Chondrocyte (in vitro differentiated cells): Measurements from ENCODE around the gene RBPMS2. TPM values are rescaled to one million over a fixed set of nuclear protein-coding genes. Genes with fewer than 3 reads are reported as not detected.

ENCODE experiments used
- DNase-seq: peaks from one replicate; pipeline ENCODE4 v3.0.0; 2021; ENCODE audit warnings: mixed read lengths, low spot score
- H3K27ac Mint-ChIP-seq: one replicate; pipeline ENCODE4 v1.8.0; 2021; ENCODE audit warnings: mild to moderate bottlenecking, moderate library complexity, mixed read lengths; ENCODE audit not compliant: unreplicated experiment
- H3K27me3 Mint-ChIP-seq: 2 replicates; pipeline ENCODE4 v1.8.0; 2021; ENCODE audit warnings: low read depth, mixed read lengths
- H3K36me3 Mint-ChIP-seq: 2 replicates; pipeline ENCODE4 v1.8.0; 2021; ENCODE audit warnings: low read depth, mixed read lengths
- H3K4me1 Mint-ChIP-seq: 2 replicates; pipeline ENCODE4 v1.8.0; 2021; ENCODE audit warnings: low read depth, mild to moderate bottlenecking, mixed read lengths
- H3K4me3 Mint-ChIP-seq: one replicate; pipeline ENCODE4 v1.8.0; 2021; ENCODE audit warnings: mild to moderate bottlenecking, moderate library complexity, mixed read lengths; ENCODE audit not compliant: unreplicated experiment
- H3K9me3 Mint-ChIP-seq: 2 replicates; pipeline ENCODE4 v1.8.0; 2021; ENCODE audit warnings: low read depth, mixed read lengths
- total RNA-seq: library from RNA; stranded (reverse); gene quantifications from 3 replicates; pipeline ENCODE4 v1.2.1, GENCODE V29; 2021
- TF ChIP-seq, protein P1 (sequence below): fragments of 200-600 bp; sonication (generic); IDR thresholded peaks from 2 replicates; pipeline ENCODE4 v1.5.0; 2021; ENCODE audit warnings: antibody characterized with exemption, mild to moderate bottlenecking, moderate library complexity

The RBPMS2 gene
- total RNA-seq, 1 donor from 2014 or later, result 4.7 TPM

DNA sequence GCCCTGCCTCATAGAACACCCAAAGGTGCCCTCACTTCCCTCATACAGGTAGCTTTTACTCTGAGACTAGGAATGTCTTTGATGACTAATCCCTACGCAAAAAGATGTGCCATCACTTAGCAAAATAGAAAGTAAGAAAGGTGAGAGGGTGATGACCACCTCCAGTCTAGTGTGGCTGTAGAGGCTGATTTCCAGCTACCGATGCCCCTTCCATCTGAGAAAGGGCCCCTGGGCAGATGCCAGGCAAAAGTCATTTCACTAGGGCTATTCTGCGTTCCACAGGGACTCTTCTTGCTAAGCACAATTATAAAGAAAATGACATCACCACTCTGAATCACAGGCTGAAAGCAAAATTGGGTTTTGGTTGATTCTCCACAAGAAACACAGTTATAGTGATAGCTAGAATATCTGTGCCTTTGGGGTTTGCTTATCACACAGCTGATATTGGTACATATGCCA, 77.4 kb downstream of the RBPMS2 start:
- Mint-ChIP-seq H3K36me3 (peaks cover 4% of the 10 kb centered on the region), H3K4me3 (no peak overlapping the region), H3K27ac (peak overlapping the region; percentile 91), H3K4me1 (peaks cover 70% of the 10 kb centered on the region), H3K27me3 (no peaks in the 10 kb centered on the region), H3K9me3 (no peaks in the 10 kb centered on the region)
- TF ChIP-seq, protein P1, sequence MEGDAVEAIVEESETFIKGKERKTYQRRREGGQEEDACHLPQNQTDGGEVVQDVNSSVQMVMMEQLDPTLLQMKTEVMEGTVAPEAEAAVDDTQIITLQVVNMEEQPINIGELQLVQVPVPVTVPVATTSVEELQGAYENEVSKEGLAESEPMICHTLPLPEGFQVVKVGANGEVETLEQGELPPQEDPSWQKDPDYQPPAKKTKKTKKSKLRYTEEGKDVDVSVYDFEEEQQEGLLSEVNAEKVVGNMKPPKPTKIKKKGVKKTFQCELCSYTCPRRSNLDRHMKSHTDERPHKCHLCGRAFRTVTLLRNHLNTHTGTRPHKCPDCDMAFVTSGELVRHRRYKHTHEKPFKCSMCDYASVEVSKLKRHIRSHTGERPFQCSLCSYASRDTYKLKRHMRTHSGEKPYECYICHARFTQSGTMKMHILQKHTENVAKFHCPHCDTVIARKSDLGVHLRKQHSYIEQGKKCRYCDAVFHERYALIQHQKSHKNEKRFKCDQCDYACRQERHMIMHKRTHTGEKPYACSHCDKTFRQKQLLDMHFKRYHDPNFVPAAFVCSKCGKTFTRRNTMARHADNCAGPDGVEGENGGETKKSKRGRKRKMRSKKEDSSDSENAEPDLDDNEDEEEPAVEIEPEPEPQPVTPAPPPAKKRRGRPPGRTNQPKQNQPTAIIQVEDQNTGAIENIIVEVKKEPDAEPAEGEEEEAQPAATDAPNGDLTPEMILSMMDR, result no peak
- no peak for DNase-seq

DNA sequence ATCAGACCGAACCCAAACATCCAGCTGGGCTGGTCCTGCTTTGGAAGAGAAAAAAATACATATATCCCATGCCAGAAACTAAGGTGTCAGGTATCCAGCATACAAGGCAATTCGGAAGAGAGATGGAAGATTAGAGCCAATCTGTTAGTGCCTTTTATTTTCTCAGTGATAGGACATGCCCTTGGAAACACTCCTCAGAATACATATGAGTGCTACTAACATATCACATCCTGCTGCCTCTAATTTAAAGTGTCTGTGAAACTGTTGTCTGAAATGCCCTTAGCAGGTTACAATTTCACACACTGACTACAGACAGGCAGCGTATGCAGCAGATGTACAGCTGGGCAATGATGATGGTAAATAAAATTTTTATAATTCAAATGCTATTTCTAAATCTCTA, 78.9 kb downstream of the RBPMS2 start:
- DNase-seq, result no peak
- H3K4me3 Mint-ChIP-seq, result no peak overlapping the region
- TF ChIP-seq, protein P1, result no peak
- no peaks in the 10 kb centered on the region for H3K9me3 Mint-ChIP-seq
- no peaks in the 10 kb centered on the region for H3K27me3 Mint-ChIP-seq
- H3K27ac Mint-ChIP-seq, result no peak overlapping the region
- H3K36me3 Mint-ChIP-seq, result peaks cover 7% of the 10 kb centered on the region
- H3K4me1 Mint-ChIP-seq, result peaks cover 61% of the 10 kb centered on the region

DNA sequence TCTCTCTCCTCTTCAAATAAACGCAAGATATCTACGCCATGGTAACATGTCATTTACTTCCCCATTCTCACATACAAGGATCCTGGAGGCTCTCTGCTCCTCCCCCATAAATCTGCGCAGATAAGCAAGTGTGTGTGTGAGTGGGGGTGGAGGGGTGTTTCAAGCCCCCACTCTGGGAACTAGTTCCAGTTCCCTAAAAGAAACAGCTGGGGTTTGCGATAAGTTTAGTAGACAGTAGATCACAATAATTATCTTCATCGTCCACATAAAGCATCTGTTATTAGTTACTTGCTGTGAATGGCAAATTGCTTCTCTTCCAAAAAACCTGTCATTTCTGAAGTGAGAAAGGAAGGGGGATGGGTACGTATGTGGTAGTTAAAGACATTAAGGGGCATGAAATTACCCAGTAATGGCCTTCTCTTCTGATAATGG, 79.8 kb downstream of the RBPMS2 start:
- TF ChIP-seq, protein P1, result no peak
- no peak overlapping the region for H3K27ac Mint-ChIP-seq
- H3K4me1 Mint-ChIP-seq, result peaks cover 52% of the 10 kb centered on the region
- no peaks in the 10 kb centered on the region for H3K27me3 Mint-ChIP-seq
- H3K36me3 Mint-ChIP-seq, result peaks cover 11% of the 10 kb centered on the region
- H3K9me3 Mint-ChIP-seq, result no peaks in the 10 kb centered on the region
- no peak for DNase-seq
- H3K4me3 Mint-ChIP-seq, result no peak overlapping the region

DNA sequence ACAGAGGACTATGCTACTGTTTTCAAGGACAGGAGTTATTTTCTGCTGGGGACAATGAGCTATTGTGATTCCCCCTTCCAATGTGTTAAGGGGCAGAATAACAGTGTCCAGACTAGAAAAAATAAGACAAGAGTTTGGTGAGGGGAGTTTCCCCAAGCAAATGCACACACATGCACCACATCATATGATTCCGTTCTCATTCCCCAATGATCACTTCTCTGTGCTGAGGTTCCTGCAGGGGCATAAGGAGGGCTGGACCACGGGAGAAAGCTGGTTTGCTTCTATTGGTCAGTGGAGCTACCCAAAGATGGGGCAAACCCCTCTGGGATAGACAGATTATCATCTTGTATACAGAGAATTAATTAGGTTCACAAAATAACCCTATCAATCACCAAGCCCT, 80.6 kb downstream of the RBPMS2 start:
- H3K4me1 Mint-ChIP-seq, result peaks cover 45% of the 10 kb centered on the region
- H3K27ac Mint-ChIP-seq, result no peak overlapping the region
- no peak overlapping the region for H3K4me3 Mint-ChIP-seq
- no peaks in the 10 kb centered on the region for H3K27me3 Mint-ChIP-seq
- DNase-seq, result no peak
- TF ChIP-seq, protein P1, result no peak
- peaks cover 11% of the 10 kb centered on the region for H3K36me3 Mint-ChIP-seq
- H3K9me3 Mint-ChIP-seq, result no peaks in the 10 kb centered on the region

DNA sequence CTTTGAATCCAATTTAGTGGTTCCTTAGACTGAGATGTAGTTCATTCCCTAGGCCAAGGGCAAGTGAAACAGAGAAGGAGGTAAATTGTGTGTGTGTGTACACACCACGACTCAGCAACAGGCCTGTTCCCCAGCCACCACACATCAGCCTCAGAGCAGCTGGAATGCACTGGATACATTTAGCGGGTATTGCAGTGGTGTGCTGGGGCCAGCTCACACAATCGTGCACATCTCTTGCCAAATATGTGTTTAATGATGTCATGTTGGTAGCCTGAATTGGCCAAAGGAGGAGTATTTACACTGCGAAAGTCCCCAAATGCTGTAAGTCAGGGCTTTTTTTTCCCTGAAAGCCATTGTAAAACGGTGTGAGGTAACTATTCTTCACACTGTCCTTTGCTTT, 82.3 kb downstream of the RBPMS2 start:
- Mint-ChIP-seq H3K4me3 (no peak overlapping the region), H3K9me3 (no peaks in the 10 kb centered on the region), H3K36me3 (peaks cover 17% of the 10 kb centered on the region), H3K4me1 (peaks cover 28% of the 10 kb centered on the region), H3K27me3 (no peaks in the 10 kb centered on the region), H3K27ac (peak overlapping the region; percentile 66)
- TF ChIP-seq, protein P1, result no peak
- DNase-seq, result no peak
